Tibial nerve (tissue), 4 donors: ENCODE measurements around the gene TIPIN. TPM values are rescaled to one million over a fixed set of nuclear protein-coding genes. Genes with fewer than 3 reads are reported as not detected.
"Not testable (repeated sequence)": the region's sequence is repeated elsewhere in the genome, so short reads cannot be mapped to it uniquely, and the experiment has no call there.

Source experiments
- DNase-seq, 2 donors: peaks; one replicate each; pipeline ENCODE4 v3.0.0-alpha.2; 2019; ENCODE audit warnings: low spot score in 2 of 2
- H3K27ac ChIP-seq, 4 donors: fragments of 200-600 bp; sonication (generic) in 3 of 4; one replicate each; pipeline ENCODE4 v1.5.1; 2017 to 2019; ENCODE audit warnings: mild to moderate bottlenecking in 1 of 4
- H3K27me3 ChIP-seq, 2 donors: fragments of 200-600 bp; sonication (generic) in 1 of 2; one replicate each; pipeline versions ENCODE4 v1.5.1 to v1.6.0; 2017 to 2019
- H3K36me3 ChIP-seq, 3 donors: fragments of 200-600 bp; sonication (generic); one replicate each; pipeline ENCODE4 v1.5.1; 2018 to 2019
- H3K4me1 ChIP-seq, 4 donors: fragments of 200-600 bp; sonication (generic) in 3 of 4; one replicate each; pipeline ENCODE4 v1.5.1; 2017 to 2019
- H3K4me3 ChIP-seq, 4 donors: fragments of 200-600 bp; sonication (generic) in 3 of 4; one replicate each; pipeline ENCODE4 v1.5.1; 2017 to 2019; ENCODE audit warnings: mild to moderate bottlenecking in 1 of 4, moderate library complexity in 1 of 4
- H3K9me3 ChIP-seq, 4 donors: fragments of 200-600 bp; sonication (generic) in 3 of 4; one replicate each; pipeline ENCODE4 v1.5.1; 2017 to 2019
- EP300 ChIP-seq, 2 donors: sonication (generic); formaldehyde crosslinking; IDR thresholded peaks; one replicate each; pipeline ENCODE4 v1.6.1; 2017; ENCODE audit warnings: antibody characterized with exemption in 2 of 2, mild to moderate bottlenecking in 1 of 2
- POLR2A ChIP-seq, 2 donors: fragments of 450-650 bp; IDR thresholded peaks; one replicate each; pipeline ENCODE4 v1.6.1; 2017; ENCODE audit warnings: antibody characterized with exemption in 2 of 2, mild to moderate bottlenecking in 2 of 2, moderate library complexity in 2 of 2
- WGBS, 2 donors: methylation state at CpG; one replicate each; pipeline ENCODE4 v1.1.5; 2018; 5-methylcytosine and 5-hydroxymethylcytosine counted together
- total RNA-seq, 4 donors: library from RNA; depleted of rRNA; stranded (reverse); fragments of >200 nt; gene quantifications; one replicate each; pipeline ENCODE4 v1.1.0, GENCODE V29; 2016
- TF ChIP-seq, protein P1 (sequence below), 5 experiments: fragments of 200-600 bp in 3 of 5; fragments of 450-650 bp in 2 of 5; sonication (generic) in 3 of 5; IDR thresholded peaks; one replicate each; pipeline ENCODE4 v1.5.1; 2016 to 2019; ENCODE audit warnings: antibody characterized with exemption in 5 of 5, mild to moderate bottlenecking in 3 of 5, moderate library complexity in 2 of 5

The TIPIN gene
- total RNA-seq, 4 donors from 2014 or later = 5.4 to 17.5 (median 6.4) TPM

DNA sequence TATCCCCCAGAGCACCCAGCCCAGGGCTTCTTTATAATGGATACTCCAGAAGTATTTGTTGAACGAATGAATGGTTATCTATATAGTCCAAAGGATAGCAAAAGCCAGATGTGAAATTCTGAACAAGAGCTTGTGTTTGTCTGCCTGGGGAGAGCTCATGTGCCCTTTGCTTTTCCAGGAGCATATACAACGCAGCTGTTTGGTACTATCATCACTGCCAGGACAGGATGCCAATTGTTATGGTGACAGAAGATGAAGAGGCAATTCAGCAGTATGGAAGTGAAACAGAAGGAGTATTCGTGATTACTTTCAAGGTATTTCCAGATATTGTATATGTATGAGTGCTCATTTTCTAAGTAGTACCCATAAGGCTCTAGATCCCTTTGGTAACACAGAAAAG is 48.0 kb downstream of the TIPIN start:
- H3K4me1 ChIP-seq = no peaks in the 10 kb centered on the region
- peaks cover 0 to 85% (median 14%) of the 10 kb centered on the region in 3 donors for H3K36me3 ChIP-seq
- no peak overlapping the region for H3K4me3 ChIP-seq
- TF ChIP-seq, protein P1, sequence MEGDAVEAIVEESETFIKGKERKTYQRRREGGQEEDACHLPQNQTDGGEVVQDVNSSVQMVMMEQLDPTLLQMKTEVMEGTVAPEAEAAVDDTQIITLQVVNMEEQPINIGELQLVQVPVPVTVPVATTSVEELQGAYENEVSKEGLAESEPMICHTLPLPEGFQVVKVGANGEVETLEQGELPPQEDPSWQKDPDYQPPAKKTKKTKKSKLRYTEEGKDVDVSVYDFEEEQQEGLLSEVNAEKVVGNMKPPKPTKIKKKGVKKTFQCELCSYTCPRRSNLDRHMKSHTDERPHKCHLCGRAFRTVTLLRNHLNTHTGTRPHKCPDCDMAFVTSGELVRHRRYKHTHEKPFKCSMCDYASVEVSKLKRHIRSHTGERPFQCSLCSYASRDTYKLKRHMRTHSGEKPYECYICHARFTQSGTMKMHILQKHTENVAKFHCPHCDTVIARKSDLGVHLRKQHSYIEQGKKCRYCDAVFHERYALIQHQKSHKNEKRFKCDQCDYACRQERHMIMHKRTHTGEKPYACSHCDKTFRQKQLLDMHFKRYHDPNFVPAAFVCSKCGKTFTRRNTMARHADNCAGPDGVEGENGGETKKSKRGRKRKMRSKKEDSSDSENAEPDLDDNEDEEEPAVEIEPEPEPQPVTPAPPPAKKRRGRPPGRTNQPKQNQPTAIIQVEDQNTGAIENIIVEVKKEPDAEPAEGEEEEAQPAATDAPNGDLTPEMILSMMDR (IDR thresholded peaks at IDR 0.05) = no peak
- TF ChIP-seq EP300 (IDR thresholded peaks at IDR 0.05) (no peak), POLR2A (IDR thresholded peaks at IDR 0.05) (no peak)
- WGBS, 2 donors = 84 to 89% methylated on average over 3 of the region's 3 CpGs
- no peak for DNase-seq
- H3K27me3 ChIP-seq = no peaks in the 10 kb centered on the region
- no peak overlapping the region for H3K27ac ChIP-seq
- no peaks in the 10 kb centered on the region for H3K9me3 ChIP-seq

DNA sequence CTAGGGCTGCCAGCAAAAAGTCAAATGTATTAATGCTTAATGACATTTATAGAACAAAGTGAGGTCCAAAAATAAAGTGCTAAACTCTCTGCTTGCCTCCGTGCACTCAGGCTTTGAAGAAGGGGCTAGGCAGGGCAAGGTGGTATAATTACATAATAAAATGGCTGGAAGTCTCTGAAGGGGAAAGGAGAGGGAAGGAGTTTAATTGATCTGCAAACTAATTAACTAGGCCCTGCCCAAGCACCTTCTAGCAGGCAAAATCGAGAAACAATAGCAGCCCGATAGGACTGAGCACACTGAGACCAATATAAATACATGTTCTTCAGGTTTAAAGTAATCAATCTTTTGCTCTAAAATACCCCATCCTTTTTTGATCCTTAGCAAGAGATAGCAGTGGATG is 50.1 kb downstream of the TIPIN start:
- Histone ChIP-seq H3K36me3 (peaks cover 0 to 84% (median 4%) of the 10 kb centered on the region in 3 donors), H3K4me3 (no peak overlapping the region), H3K9me3 (no peaks in the 10 kb centered on the region), H3K27ac (no peak overlapping the region), H3K27me3 (no peaks in the 10 kb centered on the region), H3K4me1 (no peaks in the 10 kb centered on the region)
- DNase-seq = no peak
- WGBS, 2 donors = 73 to 77% methylated on average over 3 of the region's 3 CpGs
- TF ChIP-seq, protein P1 (IDR thresholded peaks at IDR 0.05) = no peak
- TF ChIP-seq EP300 (IDR thresholded peaks at IDR 0.05) = no peak

DNA sequence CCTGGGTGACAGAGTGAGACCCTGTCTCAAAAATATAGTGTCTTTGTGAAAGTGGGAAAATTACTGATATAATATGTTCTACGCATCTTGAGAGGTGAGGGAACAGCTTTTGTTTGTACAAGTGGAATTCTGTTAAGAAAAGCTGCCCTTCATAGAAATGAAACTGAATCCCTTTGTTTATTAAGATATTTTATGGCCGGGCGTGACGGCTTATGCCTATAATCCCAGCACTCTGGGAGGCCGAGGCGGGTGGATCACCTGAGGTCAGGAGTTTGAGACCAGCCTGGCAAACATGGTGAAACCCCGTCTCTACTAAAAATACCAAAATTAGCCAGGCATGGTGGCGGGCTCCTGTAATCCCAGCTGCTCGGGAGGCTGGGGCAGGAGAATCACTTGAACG is 52.1 kb downstream of the TIPIN start:
- not testable (repeated sequence) for H3K27me3 ChIP-seq, H3K27ac ChIP-seq, H3K4me1 ChIP-seq, H3K9me3 ChIP-seq, H3K4me3 ChIP-seq, DNase-seq
- WGBS, 2 donors = 85 to 89% methylated on average over 10 of the region's 10 CpGs
- peaks cover 0 to 77% (median 0%) of the 10 kb centered on the region in 3 donors for H3K36me3 ChIP-seq

DNA sequence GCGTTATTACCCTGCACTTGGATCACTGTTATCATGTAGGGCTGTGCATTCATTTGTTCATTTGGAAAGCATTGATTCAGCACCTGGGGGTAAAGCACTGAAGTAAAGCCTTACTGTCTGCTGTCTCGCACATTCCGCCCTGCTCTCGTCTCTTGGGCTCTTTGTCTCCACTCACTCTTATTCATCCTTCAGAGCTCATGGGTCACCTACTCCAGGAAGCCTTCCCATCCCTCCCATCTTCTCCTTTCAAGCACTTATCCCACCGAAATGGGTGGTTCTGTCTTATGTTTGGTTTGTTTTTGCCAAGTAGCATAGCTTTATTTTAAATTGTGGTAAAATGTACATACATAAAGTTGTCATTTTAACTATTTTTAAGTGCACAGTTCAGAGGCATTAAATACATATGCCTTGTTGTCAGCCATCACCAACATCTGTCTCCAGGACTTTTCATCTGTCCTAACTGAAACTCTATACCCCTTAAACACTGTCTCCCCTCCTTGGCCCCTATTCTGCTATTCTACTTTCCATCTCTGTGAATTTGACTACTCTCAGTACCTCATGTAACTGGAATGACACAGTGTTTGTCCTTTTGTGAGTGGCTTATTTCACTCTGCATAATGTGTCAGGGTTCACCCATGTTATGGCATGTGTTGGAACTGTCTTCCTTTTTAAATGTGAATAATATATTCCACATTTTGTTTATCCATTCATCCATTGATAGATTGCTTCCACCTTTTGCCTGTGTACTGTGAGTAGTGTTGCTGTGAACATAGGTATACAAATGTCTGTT is 53.8 kb downstream of the TIPIN start:
- H3K27ac ChIP-seq = no peak overlapping the region

DNA sequence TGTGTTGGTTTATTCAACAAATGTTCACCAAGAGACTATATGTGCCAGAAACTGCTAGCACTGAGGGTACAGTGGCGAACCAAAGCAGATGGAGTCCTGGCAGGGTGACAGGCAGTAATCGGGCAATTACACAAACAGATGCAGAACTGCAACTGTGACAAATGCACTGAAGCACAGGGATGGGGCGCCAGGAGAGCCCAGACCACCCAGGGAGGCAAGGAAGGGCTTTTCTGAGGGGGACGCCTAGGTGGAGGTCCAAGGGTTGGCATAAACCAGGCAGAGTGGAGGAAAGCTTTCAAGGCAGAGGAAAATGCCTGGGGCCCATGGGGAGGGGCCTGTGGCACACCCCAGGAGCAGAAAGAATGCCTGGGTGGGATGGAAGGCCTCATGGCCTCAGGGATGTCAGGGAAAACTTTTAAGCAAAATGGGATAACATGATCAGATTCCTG is 57.7 kb downstream of the TIPIN start:
- TF ChIP-seq, protein P1 (IDR thresholded peaks at IDR 0.05) = no peak
- TF ChIP-seq POLR2A (IDR thresholded peaks at IDR 0.05) (no peak), EP300 (IDR thresholded peaks at IDR 0.05) (no peak)
- H3K4me1 ChIP-seq = peaks cover 0 to 35% (median 4%) of the 10 kb centered on the region in 4 donors
- no peak for DNase-seq
- H3K36me3 ChIP-seq = peaks cover 0 to 44% (median 0%) of the 10 kb centered on the region in 3 donors
- 81 to 82% methylated on average over 4 of the region's 4 CpGs for WGBS, 2 donors
- H3K9me3 ChIP-seq = no peaks in the 10 kb centered on the region
- H3K27me3 ChIP-seq = no peaks in the 10 kb centered on the region
- H3K4me3 ChIP-seq = no peak overlapping the region
- no peak overlapping the region for H3K27ac ChIP-seq

More for the DNA sequence above, 53.8 kb downstream of the TIPIN start:
- Histone ChIP-seq H3K9me3 (no peaks in the 10 kb centered on the region), H3K4me1 (no peaks in the 10 kb centered on the region), H3K27me3 (no peaks in the 10 kb centered on the region), H3K36me3 (peaks cover 0 to 72% (median 0%) of the 10 kb centered on the region in 3 donors), H3K4me3 (no peak overlapping the region)
- WGBS, 2 donors = 94 to 95% methylated on average over 5 of the region's 5 CpGs
- DNase-seq = no peak
- TF ChIP-seq, protein P1 (IDR thresholded peaks at IDR 0.05) = no peak
- TF ChIP-seq EP300 (IDR thresholded peaks at IDR 0.05) (no peak), POLR2A (IDR thresholded peaks at IDR 0.05) (no peak)
